ENCODE data around the gene MREG. TPM values are rescaled to one million over a fixed set of nuclear protein-coding genes. Genes with fewer than 3 reads are reported as not detected.

Gene MREG
- total RNA-seq, 1 experiment from 2014 or later: 16.9 TPM

- Histone ChIP-seq H3K27ac (ENCODE audit: low read depth, low read length) (no peak overlapping the region), H3K4me3 (replicated peaks in 1 of 2; ENCODE audit: low read depth in 1 of 2, low read length in 2 of 2) (no peak overlapping the region), H3K36me3 (ENCODE audit: control insufficient read depth in 1 of 2, insufficient read depth in 2 of 2, low read length in 2 of 2) (no peaks in the 10 kb centered on the region), H3K27me3 (ENCODE audit: insufficient read depth, low read length) (no peaks in the 10 kb centered on the region), H2AFZ (ENCODE audit: low read depth, low read length, poor library complexity, severe bottlenecking) (no peak overlapping the region), H4K20me1 (ENCODE audit: insufficient read depth) (no peaks in the 10 kb centered on the region), H3K4me1 (ENCODE audit: control insufficient read depth in 1 of 2, insufficient read depth in 2 of 2, low read length in 2 of 2) (peaks cover 0 to 17% of the 10 kb centered on the region in 2 experiments; a peak in 2 of 4 replicates), H3K9ac (ENCODE audit: low read length) (no peak overlapping the region), H3K9me2 (ENCODE audit: insufficient read depth) (no peaks in the 10 kb centered on the region), H3K9me3 (ENCODE audit: control insufficient read depth in 1 of 2, insufficient read depth in 1 of 2, low read depth in 1 of 2, low read length in 2 of 2) (no peaks in the 10 kb centered on the region), H3K4me2 (ENCODE audit: low read length) (no peak overlapping the region), H3K79me2 (ENCODE audit: insufficient read depth, low read length) (no peaks in the 10 kb centered on the region)
- no peak for ATAC-seq
- BruUV-seq (replicated peaks): no TSS peak
- ChIA-PET RAD21 (ENCODE audit: low non-redundant PET in 1 of 2, low total read pairs in 2 of 2, uncharacterized antibody in 2 of 2, unreplicated experiment in 2 of 2) (no interaction called here), CTCF (no interaction called here), POLR2A (no interaction called here)
- TF ChIP-seq ELF1 (IDR thresholded peaks at IDR 0.05; ENCODE audit: borderline replicate concordance, low read depth) (no peak), ZFX (IDR thresholded peaks at IDR 0.05) (no peak), REST (IDR thresholded peaks at IDR 0.05; ENCODE audit: low read depth) (no peak), CBX3 (IDR thresholded peaks at IDR 0.05; ENCODE audit: low read depth) (no peak), EZH2phosphoT487 (IDR thresholded peaks at IDR 0.05; ENCODE audit: borderline replicate concordance) (no peak), ZNF274 (IDR thresholded peaks at IDR 0.05; ENCODE audit: low read depth, low read length) (no peak), SIN3A (IDR thresholded peaks at IDR 0.05; ENCODE audit: low read depth) (no peak), ZBTB33 (IDR thresholded peaks at IDR 0.05; ENCODE audit: extremely low read depth, insufficient replicate concordance, low read length) (no peak), YY1 (IDR thresholded peaks at IDR 0.05; ENCODE audit: extremely low read depth, insufficient replicate concordance, low read depth, low read length) (no peak), POLR2A (IDR thresholded peaks at IDR 0.05; ENCODE audit: borderline replicate concordance, extremely low read depth, insufficient read depth, insufficient read length) (no peak), FOSL1 (IDR thresholded peaks at IDR 0.05; ENCODE audit: low read depth) (no peak), RAD21 (IDR thresholded peaks at IDR 0.05; ENCODE audit: low read depth) (no peak)
- DNase-seq (ENCODE audit: low read depth, low spot score): no peak
- intact Hi-C loops (cut with micrococcal nuclease): no loop called here
These were observed 28.1 kb downstream of the MREG start for GRCh38 chr2:215985257-215985656.

Data from HCT116 (cell line).